ENCODE measurements around the gene SLC12A2. TPM values are rescaled to one million over a fixed set of nuclear protein-coding genes. Genes with fewer than 3 reads are reported as not detected.
A peak's percentile ranks its signal among the peaks of the same experiment; 100 is the strongest.

SLC12A2 gene
- total RNA-seq, result 31.6 and 41.3 TPM in 2 replicates

DNA sequence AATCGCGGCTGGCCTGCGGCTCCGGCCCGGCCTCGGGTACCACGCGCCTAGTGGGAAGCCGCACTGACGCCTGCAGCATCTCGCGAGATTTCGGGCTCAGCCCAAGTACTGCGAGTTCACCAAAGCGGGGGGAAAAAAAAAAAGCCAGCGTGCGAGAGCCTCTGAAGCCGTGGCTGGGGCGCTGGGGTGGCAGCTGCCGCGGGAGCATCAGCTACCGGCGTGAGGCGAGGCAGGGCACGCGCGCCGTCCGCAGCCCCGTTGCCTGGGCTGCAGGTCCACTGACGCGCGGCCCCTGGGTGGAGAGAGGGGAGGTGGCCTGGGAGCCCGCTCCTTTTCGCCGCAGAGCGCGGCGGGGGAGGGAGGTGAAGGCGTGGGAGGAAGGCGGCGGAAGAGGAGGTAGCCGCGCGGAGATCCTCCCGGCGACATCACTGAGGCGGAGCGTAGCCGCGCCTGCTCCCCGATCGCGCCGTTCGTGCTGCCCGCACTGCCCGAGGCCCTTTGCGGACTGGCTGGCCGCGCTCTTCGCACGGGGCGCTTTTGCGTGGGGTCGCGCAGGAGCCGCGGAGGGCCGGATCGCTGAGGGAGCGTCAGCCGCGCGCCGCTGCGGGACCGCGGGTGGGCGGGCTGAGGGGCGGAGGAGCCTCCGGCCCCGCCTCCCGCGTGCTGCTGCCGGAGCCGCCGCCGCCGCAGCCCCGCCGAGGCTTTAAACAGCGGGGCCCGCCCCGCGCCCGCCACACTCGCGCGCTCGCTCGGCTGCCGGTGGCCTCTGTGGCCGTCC lies at the start of gene SLC12A2:
Gene SLC12A2 (plus strand): TSS at position 734 of the 778 bp plus-strand sequence. CDS start 189 bp downstream, outside the sequence.
- DNase-seq (ENCODE audit: low read depth), result peak; percentile 89

DNA sequence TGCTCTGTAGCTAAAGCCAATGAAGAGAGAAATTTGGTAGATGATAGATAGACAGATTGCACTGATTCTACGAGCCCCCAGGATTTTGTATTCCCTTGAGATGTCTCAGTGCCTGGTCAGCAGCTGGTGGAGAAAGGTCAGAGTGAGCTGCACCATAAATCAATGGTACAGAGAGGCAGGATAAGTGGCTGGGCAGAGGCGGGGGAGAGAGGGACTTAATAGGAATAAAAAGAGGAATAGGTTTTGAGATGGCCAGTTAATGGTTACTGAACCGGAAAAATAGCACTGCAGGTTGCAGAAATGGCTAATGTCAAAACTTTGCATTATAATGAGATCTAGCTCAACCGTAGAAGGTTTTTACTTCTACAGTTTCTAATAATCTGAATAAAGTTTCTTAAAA lies 47.9 kb upstream of the SLC12A2 start:
- DNase-seq (ENCODE audit: low read depth), result peak; percentile 58

DNA sequence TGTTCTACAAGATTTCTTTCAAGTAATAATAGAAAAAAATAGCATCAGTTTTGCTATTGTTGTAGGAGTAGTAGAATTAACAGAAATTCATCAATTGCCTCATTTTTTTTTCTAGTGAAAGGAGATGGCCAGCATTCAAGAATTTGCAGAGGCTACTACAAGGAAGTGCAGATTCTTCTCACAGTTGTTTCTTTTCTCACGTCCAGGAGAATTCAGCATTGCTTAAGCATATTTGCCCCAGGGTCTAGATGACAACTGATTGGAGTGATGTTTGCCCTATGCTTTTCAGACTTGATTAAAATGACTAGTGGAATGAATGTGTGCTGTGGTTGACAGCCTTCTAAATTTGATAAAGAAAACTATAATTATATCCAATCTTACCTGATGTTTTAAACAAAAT lies 46.6 kb upstream of the SLC12A2 start:
- DNase-seq (ENCODE audit: low read depth), result peak; percentile 80

DNA sequence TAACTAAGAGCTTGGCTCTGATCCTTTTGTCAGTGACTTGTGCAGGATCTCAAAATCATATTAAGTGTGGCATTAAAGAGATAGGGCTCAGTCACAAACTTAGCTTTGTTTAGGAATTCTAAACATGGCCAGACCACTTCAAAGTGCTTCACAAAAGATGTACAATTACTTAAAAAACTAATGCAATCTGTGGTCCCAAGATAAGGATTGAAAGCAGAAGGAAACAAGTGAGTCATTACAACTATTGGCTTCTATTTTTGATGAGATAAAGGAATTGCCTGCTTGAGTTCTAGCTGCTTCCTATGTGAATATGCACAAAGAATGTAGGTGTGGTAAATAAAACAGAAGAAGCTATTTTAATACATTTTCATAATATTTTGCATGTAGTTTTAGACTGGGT lies 44.9 kb upstream of the SLC12A2 start:
- peak; percentile 26 for DNase-seq (ENCODE audit: low read depth)

DNA sequence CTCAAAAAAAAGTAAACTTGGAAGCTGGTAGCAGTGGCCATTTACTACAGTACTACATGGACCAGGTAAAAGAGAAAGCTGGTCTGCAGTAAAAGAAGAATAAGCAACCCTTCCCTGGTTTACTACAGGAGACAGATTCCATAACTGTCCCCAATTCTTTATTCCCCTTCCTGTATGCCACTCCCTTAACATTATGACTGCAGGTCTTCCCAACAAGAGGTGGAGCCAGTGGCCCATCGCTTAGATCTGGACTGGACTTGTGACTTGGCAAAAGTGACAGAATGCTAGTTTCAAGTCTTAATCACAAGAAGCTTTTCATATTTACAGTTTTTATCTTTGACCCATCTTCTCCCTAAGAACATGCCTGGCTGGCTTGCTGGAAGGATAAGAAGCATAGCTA lies 42.6 kb upstream of the SLC12A2 start:
- no peak for DNase-seq (ENCODE audit: low read depth)

DNA sequence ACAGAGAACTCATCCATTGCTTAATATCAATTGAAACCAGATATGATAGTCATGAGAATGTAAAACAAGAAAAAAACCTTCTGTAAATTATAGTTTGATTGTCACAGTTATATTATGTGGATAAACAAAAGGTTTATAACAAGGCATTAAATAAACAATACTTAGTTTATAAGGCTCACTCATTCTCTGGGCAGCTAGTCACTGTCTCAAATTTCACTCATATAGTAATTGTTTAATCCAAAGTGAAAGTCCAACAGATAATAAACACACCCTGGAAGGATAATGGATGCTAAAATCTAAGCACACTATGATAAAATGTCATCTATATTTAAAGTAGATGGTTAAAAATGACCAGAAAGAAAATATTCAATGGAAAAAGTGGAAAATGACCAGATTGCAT lies 30.8 kb upstream of the SLC12A2 start:
- DNase-seq (ENCODE audit: low read depth), result no peak

DNA sequence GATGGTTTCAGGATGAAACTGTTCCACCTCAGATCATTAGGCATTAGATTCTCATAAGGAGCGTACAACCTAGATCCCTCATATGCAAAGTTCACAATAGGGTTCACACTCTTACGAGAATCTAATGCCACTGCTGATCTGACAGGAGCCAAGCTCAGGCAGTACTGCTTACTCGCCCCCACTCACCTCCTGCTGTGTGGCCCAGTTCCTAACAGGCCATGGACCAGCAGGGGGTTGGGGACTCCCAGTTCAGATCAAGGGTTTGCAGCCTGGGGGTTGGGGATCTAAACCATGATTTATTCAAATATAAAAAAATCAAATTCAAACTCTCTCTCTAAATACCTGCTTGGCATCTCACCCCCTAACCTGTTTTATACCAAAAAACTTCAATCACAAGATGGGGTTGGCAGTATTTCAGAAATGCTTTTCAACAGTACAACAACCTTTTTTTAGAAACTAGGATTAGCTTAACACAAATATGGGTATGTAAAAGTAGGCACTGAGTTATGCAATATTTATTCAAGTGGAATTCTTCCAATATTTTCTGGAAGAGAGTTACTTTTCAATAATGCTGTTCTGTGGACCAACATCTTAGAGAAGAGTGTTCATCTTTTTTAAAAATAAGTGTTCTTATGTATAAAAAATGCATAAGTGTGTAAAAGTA lies 30.1 kb upstream of the SLC12A2 start:
- no peak for DNase-seq (ENCODE audit: low read depth)

DNA sequence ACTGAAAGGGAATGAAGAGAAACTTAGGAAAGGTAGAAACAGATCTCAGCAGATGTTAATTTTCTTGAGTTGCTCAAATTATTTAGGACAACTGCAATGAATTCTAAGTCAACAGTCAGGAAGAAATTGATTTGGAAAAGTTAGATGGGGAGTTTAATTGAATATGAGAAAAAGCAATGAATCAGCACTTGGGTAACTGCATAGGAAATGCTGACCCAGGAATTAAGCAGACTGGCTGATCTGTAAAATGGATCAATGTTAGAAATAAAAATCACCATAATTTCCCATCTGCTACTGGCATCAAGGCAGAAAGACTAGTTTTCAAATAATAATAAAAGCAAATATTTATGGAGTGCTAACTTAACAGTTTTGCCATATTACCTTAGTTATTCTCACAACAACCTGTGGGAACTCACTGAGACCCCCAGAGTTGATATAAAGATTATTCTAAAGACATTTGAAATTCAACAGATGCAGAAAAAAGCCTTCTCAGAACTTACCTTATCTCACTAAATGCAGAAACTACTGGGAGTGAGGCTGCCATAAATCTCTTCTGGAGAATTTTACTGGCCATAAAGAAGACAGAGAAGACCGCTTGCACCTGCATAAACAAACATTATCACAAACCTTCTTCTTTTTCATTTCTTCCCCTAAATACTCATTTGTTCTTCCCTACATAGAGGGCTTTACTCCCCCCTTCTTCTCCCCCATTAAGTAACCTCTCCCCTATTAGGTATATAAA lies 22.8 kb upstream of the SLC12A2 start:
- DNase-seq (ENCODE audit: low read depth), result no peak

DNA sequence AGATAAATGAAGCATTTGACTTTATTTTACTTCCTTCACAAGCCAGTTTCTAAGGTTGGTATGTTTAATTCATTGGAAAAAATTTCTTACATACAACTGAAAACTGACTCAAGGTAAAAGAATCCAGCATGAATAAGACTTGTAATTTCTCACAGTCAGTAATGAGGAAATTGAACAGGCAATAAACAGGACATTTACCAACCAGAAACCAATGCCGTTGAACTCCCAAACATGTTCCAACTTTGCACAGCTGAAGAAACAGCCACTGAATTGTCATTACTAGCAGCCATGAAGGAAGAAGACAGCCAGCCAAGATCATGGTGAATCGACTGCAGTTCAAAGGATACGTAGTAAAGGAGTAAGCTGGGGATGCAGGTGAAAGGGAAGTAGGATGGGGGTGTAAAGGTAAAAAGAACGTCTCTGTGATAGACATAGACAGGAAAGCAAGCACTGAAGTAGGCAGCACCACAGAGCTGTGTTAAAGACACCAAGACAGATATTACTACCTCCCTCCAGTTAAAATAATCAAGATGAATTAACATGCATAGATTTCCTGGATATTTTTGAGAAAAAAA lies 21.3 kb upstream of the SLC12A2 start:
- peak; percentile 95 for DNase-seq (ENCODE audit: low read depth)

DNA sequence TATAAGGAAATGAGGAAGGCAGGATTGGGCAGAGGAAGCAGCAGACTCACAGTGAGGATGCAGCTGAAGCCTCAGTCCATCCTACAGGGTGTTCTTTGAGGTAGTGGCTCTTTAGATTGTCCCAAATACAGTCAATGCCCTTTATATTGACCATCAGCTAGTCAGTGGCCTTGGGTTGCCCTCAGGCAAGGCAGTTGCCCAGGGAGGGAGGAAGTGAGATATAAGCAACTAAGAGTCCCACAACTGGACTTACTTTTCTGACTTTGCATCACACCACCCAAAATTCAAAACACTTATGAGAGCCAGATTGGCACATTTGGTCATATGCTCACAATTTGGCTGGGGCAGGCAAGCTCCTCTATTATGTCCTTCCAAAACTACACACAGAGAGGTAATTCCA lies 9.4 kb upstream of the SLC12A2 start:
- no peak for DNase-seq (ENCODE audit: low read depth)

DNA sequence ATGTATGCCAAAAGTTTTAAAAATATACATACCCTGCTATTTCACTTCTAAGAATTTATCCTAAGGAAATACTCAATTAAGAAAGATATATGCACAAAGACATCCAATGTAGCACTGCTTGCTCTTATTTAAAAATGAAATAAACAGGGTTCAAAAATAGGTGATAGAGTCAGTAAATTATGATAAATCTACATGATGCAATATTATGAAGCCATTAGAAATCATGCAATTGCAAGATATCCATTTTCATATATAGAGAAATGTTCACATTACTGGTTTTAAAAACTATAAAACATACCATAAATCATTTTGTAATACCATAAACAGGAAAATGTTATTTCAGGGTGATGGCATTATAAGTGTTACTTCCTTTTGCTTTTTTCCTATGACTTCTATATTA lies 8.6 kb upstream of the SLC12A2 start:
- no peak for DNase-seq (ENCODE audit: low read depth)

DNA sequence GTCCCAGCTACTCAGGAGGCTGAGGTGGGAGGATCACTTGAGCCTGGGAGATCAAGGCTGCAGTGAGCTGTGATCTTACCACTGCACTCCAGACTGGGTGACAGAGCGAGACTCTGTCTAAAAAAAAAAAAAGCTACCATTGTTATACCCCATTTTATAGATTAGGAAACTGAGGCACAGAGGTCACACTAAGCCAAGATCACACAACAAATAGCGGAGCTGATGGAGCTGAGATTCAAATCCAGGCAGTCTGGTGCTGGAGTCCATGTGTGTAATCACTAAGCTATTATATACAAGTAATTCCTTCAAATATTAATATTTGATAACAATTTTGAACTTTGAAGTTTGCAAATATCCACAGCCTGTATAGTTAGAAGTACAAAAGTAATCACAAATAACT lies 6.0 kb upstream of the SLC12A2 start:
- no peak for DNase-seq (ENCODE audit: low read depth)

DNA sequence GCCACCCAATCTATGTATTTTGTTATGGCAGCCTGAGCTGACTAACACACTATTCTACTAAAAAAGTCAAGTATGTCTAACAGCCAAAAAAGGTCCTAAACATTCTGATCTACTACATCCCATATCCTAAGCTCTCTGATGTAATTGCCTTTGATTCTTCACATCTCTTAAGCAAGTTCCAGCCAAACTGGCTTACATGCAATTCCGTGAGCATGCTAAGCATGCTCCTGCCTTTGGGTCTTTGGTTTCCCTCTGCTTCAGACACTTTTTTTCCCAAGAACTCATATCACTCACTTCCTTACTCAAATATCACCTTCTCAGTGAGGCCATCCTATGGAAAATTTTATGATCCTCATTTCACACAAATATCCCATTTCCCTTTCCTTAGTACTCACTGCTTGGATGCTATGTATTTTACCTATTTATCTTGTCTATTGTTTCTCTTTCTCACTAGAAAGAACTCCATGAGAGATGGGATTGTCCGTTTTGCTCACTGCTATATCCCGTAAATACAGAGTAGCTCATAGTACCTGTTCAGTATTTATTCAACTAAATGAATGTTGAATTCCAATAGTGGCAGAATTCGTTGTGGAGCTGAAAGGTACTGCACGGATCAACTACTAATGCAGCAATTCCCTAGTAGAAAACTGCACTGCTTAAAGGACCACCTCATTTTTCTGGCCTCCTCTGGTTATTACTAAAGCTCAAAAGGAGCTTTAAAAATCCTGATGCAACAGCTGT lies 2.3 kb upstream of the SLC12A2 start:
- DNase-seq (ENCODE audit: low read depth), result peak; percentile 51

DNA sequence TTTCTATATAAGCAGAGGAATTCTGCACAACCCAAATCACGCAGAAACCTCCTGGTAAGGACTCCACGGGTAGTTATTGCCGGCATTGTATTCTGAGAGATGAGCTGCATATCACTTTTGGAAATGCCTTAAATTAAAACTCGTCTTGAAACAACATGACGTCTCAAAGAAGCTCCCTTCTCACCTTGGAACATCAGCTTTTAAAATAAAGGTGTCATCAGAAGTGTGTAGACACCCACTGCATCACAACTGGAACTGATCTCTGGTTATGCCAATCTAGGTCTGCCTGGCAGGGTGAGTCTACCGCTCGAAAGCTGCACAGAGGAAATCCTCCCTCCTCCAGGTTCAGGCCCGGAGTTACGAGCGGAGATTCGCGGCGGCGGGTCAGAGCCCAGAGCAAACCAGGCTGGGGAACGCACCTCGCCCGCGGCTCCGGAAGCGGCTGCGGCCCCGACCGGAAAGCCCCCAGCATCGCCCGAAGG lies 974 bp upstream of the SLC12A2 start:
- peak; percentile 6 for DNase-seq (ENCODE audit: low read depth)

DNA sequence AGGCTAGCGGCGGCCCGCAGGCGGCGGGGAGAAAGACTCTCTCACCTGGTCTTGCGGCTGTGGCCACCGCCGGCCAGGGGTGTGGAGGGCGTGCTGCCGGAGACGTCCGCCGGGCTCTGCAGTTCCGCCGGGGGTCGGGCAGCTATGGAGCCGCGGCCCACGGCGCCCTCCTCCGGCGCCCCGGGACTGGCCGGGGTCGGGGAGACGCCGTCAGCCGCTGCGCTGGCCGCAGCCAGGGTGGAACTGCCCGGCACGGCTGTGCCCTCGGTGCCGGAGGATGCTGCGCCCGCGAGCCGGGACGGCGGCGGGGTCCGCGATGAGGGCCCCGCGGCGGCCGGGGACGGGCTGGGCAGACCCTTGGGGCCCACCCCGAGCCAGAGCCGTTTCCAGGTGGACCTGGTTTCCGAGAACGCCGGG lies 253 bp downstream of the SLC12A2 start:
- DNase-seq (ENCODE audit: low read depth), result peak; percentile 11

DNA sequence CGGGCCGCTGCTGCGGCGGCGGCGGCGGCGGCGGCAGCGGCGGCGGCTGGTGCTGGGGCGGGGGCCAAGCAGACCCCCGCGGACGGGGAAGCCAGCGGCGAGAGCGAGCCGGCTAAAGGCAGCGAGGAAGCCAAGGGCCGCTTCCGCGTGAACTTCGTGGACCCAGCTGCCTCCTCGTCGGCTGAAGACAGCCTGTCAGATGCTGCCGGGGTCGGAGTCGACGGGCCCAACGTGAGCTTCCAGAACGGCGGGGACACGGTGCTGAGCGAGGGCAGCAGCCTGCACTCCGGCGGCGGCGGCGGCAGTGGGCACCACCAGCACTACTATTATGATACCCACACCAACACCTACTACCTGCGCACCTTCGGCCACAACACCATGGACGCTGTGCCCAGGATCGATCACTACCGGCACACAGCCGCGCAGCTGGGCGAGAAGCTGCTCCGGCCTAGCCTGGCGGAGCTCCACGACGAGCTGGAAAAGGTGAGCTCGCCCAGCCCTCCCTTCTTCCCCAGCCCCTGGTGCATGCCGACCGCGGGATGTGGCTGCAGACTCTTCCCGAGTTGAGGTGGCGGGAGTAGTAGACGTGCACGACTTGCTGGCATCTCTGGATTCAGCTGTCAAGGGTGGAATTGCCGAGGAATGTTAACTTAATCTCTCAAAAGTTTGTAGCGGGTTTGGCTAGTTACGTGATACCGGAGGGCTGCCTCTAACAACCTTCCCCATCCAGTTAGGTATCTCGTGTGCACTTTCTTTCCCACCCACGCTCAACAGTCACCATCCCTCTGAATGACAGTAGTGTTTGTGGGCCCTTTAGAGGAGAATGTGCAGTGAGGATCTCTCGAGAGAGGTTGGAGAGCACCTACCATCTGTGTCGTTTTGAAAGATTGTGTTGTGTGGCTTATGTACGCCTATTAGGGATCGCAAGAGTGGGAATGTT lies 932 bp downstream of the SLC12A2 start:
- peak; percentile 24 for DNase-seq (ENCODE audit: low read depth)

DNA sequence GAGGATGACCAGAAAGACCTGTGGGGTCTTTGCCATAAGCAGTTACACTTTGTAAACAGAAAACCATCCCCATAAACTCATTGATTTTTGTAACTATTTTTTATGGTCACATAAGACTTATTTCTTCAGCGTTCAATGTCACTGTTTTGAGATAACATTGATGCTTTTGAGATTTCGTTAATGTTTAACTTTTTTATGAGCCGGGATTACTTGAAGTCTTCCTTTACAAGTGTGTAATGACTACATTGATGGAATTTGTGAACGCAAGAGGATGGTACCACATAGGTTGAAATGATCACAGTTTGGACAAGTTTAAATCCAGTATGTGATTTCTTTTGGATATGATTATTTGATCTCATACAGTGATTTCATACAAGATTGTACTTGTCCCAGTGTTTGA lies 1.8 kb downstream of the SLC12A2 start:
- DNase-seq (ENCODE audit: low read depth), result peak; percentile 54

DNA sequence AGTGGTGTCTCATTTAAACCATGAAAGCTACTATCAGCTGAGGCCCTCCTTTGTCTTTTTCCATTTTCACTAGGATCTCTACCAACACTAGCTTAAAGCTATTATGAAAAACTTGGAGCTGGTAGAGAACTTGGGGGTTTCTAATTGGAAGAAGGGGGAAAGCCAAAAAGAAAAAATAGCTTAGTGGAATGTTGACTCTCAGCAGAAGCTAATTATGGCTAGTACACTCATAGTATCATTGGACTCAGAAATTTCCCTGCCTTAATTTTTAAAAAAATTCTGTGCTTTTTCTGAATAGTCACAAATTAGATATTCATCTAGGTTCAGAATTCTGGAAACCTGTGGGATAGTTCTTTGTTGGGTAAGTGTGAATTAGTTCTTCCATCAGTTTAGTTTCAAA lies 8.0 kb downstream of the SLC12A2 start:
- no peak for DNase-seq (ENCODE audit: low read depth)

DNA sequence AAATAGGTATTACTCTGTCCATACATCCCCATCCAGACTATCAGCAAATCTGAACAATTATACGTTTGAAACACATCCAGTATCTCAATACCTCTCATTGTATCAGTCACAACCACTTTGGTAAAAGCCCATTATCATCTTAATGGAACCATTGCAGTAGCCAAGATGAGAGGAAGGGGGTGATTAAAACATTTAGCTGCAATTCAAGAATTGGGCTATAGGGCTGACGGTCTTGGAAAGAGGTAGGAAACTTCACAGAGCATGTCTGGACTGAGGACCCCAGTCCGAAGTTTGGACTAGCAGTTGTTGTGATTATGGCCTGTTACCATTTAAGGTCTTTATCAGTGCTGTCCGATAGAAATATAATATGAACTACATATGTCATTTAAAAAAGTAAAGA lies 8.6 kb downstream of the SLC12A2 start:
- DNase-seq (ENCODE audit: low read depth), result no peak

DNA sequence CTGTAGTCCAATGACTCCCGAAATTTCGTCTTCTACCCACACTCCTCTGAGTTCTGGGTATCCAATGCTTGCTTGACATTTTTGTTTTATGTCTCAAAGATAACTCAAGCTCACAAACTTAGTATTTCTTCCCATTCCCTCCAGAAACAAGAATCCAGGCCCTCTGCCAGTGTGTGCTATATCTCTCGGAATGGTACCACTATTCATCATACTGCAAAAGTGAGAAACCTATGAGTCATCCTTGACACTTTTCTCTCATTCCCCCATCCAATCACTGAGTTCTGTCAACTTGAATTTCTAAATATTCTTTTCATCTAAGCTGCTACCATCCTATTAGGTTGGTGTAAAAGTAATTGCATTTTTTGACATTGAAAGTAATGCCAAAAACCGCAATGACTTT lies 9.8 kb downstream of the SLC12A2 start:
- no peak for DNase-seq (ENCODE audit: low read depth)
